ENCODE results near the gene SLC7A6.

DNA sequence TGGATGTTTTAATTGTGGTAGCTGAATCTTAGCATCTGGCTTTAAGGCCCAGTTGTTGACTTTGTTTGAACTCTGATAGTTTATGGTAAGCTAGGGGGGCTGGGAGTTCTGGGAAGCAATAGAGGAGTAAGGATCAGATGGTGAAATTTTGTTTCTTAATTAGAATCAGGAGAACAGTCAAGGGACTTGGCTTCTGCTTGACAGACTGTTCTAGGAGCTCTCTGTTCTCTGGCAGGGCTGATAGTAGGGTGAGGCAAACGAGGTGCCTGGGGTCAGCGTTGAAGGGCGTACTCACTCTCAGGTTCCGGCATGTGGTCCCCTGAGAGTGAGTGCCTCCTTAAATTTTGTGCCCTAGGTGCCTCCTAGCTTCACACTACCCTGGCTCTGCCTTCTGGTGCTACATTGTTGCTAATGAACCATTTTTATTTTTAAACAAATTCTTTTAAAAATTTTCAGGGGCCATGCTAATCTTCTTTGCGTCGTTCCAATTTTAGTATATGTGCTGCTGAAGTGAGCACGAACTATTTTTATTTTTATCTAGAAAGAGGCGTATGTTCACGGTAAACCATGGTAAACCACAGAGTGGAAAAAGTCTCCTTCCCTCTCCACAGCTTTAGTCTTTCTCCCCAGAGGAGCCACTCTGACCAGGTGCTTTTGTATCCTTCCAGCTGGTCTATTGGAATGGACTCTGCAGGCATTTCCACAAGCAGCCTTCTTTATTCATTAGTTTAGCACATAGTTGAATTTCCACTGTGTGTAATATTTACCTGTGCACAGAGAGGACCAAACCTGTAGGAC, 19.7 kb downstream of the SLC7A6 start:
- TF ChIP-seq, protein P1, sequence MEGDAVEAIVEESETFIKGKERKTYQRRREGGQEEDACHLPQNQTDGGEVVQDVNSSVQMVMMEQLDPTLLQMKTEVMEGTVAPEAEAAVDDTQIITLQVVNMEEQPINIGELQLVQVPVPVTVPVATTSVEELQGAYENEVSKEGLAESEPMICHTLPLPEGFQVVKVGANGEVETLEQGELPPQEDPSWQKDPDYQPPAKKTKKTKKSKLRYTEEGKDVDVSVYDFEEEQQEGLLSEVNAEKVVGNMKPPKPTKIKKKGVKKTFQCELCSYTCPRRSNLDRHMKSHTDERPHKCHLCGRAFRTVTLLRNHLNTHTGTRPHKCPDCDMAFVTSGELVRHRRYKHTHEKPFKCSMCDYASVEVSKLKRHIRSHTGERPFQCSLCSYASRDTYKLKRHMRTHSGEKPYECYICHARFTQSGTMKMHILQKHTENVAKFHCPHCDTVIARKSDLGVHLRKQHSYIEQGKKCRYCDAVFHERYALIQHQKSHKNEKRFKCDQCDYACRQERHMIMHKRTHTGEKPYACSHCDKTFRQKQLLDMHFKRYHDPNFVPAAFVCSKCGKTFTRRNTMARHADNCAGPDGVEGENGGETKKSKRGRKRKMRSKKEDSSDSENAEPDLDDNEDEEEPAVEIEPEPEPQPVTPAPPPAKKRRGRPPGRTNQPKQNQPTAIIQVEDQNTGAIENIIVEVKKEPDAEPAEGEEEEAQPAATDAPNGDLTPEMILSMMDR (IDR thresholded peaks at IDR 0.05; ENCODE audit: low read length), result no peak
- no peak for TF ChIP-seq EZH2 (IDR thresholded peaks at IDR 0.05; ENCODE audit: borderline replicate concordance, low read length)

All from OCI-LY1 (cell line).